NCI-H82 treated with DMSO at 0.1 percent for 48 hours (cell line): ENCODE results near the gene DTX3L.

Experiments used
- DNase-seq: peaks from one replicate; lab custom pipeline; 2025; ENCODE audit not compliant: unreplicated experiment; lab: John Stamatoyannopoulos, UW

The DTX3L gene

DNA sequence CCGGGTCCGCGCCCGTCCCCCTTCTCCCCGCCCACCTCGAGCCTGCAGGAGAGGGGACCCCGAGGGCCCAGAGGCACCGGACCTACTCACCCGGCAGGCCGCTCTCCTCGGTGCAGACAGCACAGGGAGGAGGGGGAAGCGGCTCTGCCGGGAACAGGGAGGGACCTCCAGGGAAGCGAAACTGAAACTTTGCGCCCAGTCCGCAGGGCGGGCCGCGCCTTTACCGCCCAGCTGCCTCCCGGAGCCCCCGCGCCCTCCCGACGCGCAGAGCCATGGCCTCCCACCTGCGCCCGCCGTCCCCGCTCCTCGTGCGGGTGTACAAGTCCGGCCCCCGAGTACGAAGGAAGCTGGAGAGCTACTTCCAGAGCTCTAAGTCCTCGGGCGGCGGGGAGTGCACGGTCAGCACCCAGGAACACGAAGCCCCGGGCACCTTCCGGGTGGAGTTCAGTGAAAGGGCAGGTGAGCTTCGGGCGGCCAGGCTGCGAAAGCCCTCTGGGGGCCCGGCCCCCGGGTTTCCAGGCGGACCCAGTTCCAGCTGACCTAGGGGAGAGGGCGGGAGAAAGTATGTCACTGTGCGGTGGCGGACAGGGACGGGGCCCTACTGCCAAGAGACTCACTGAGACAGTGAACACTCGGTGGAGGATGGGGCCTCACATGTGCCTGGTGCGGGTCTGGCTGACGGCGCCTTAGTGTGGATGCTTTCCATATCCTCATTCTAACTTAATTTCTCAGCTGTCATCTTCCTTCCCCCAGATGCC is at the start of gene DTX3L, which contains the start of gene PARP9:
TSS of gene DTX3L (plus strand) at position 184 of the 758 bp plus-strand sequence. CDS start at position 273, 89 bp downstream.
TSS of gene PARP9 (minus strand) at position 146 of the 758 bp plus-strand sequence. CDS start 4,680 bp downstream, outside the sequence.
- DNase-seq: no peak

DNA sequence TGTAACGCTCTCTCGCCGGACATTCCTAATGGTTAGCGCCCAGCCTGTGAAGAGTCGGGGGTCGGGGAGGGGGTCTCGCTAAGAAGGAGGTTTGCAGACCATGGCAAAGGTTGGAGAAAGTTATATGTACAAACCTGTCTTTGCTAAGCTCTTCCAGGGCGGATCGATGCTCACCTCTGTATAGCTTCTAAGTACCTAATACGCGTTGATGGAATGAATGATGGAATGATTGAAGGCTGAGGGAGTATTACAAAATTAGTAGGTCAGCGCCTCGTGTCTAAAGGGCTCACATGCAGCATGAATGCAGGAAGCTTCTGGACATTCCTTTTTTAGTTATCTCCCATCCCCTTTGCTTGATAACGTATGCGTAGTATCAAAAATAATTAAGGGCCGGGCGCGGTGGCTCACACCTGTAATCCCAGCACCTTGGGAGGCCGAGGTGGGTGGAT is 49.1 kb upstream of the DTX3L start:
- DNase-seq: no peak

DNA sequence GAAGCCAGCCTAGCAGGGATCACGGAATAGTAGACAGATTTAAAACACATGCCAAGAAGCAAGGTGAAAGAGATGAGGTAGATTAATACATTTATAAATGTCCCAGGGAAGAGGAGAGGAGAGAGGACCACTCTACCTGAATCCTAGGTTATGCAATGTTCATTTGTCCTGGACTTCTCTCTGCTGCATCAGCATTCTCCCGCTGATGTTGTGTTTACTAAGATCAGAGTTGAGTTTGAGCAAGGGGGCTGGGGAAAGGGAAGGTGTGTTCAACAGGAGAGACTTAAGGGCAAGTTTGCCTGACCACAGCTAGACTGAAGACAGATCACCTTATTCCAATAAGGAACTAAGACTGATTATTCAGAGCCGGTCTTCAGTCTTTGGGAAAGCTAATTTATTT is 48.3 kb upstream of the DTX3L start:
- no peak for DNase-seq

DNA sequence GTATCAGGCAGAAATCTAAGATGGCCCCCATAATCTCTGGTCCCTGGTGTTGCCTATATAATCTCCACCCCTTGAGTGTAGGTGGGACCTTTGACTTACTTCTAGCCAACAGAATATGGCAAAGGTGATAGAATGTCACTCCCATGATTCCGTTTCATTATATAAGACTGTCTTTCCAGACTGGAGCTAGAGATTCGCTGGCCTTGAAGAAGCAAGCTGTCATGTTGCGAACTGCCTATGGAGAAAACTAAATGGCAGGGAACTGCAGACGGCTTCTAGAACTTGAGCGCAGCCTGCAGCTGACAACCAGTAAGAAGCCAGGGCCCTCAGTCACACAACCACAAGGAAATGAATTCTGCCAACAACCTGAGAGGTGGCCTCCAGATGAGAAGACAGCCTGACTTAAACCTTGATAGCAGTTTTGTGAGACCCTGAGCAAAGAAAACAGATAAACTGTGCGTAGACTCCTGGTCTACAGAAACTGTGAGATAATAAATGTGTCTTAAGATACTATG is 47.2 kb upstream of the DTX3L start:
- DNase-seq: no peak

- no peak for DNase-seq
These were observed 44.4 kb upstream of the DTX3L start for GRCh38 chr3:122519693-122520092.

DNA sequence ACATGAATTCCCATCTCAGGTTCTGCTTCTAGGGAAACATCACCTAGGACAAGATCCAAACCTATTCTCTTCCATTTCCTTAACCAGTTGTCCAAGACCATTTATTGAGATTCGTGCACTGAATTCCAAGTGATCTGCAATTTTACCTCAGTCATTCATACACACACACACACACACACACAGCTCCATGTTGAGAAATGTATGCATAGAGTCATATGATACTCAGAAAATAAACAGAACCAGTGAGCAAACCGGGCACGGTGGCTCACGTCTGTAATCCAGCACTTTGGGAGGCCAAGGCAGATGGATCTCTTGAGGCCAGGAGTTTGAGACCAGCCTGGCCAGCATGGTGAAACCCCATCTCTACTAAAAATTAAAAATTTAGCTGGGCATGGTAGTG is 43.3 kb upstream of the DTX3L start:
- DNase-seq: no peak

DNA sequence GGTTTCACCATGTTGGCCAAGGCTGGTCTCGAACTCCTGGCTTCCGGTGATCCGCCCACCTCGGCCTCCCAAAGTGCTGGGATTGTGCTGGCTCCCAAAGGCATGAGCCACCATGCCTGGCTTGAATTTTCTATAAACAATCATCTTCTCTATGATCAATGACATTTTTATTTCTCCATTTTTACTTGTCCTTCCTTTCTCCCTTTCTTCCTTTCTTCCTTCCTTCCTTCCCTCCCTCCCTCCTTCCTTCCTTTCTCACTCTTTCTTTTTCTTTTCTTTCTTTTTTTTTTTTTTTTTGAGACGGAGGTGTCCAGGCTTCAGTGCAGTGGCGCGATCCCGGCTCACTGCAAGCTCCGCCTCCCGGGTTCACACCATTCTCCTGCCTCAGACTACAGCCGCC is 40.8 kb upstream of the DTX3L start:
- no peak for DNase-seq

- DNase-seq: no peak
These were observed 34.0 kb upstream of the DTX3L start for GRCh38 chr3:122530164-122530563.

- DNase-seq: no peak
These were observed 30.7 kb upstream of the DTX3L start for GRCh38 chr3:122533480-122533879.

- no peak for DNase-seq
These were observed 30.2 kb upstream of the DTX3L start for GRCh38 chr3:122533931-122534334.

GRCh38 chr3:122535964-122536631 is 28.0 kb upstream of the DTX3L start:
- no peak for DNase-seq

- no peak for DNase-seq
These were observed 27.5 kb upstream of the DTX3L start for GRCh38 chr3:122536632-122537001.

DNA sequence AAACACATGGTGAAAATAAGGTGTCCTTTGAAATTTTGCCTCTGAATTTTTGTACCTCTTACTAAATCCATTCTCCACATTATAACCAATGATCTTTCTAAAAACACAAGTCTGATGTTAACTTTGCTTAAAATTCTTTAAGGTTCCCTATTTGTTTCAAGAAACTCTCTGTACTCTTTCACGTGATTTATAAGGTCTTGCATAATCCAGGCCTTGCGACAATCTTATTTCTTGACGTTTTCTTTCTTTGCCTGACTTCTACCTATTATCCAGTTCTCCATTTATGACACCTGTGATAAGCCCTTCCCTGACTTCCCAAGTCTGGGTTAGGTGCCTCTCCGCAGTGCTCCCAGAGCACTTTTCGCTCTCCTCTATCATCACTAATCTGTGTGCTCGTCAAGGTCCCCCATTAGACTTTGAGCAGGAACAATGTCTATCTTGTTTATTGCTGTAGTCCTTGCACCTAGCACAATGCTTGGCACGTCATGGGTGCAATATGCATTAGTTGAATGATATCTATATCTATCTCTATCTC is 25.1 kb upstream of the DTX3L start:
- DNase-seq: no peak

- DNase-seq: no peak
These were observed 18.0 kb upstream of the DTX3L start for GRCh38 chr3:122546151-122546550.

DNA sequence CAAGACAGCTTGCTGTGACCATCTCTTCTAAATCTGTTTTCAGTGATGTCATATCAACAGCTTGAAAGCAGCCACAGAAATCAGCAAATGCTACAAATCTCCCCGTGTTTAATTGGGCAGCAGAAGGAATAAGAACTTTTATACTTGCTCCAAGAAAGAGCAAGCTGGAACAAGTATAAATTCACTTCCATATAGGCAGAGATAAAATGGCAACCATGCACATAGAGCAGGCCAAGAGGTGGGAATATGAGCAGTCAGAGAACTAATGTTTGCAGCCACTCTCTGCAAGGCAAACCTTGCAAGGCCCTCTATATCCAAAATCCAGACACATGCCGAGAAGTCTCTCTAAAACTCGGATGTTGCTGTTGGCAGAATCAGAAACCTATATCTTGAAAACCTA is 16.1 kb upstream of the DTX3L start:
- DNase-seq: no peak

DNA sequence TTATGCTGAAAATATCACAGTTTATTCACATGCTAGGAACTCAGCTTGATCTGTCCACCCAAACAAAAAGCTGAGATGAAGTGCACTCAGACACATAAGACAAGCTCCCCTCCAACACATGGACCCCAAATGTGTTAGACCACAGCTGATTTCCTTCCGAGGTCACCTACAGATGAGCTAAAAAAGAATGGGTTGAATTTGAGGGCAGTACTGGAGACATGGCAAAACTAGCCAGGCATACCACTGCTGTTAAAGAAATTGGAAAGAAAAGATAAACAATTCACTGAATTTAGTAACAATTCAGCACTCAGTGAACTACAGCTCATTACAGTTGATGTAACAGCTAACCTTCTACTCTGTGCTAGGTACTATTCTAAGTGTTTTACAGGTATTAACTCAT is 15.5 kb upstream of the DTX3L start:
- DNase-seq: no peak

DNA sequence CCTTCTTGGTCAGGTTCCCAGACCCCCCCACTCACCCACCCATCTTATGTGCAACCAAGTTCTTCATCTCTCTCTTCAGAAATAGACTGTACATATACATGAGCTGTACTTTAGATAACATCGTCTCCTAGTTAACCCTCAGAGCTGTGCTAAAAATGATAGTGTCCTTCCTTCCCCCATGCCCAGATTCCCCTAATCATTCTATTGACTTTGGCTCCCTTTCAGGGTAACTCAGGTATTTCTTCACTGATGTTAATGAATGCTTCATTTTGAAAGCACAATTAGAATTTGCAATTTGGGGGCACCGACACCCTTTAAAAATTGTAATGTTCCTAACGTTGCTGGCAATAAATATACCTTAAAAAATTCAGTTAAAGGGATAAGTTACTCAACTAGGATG is 11.0 kb upstream of the DTX3L start:
- no peak for DNase-seq

GRCh38 chr3:122555275-122556071 is 8.7 kb upstream of the DTX3L start:
- no peak for DNase-seq

GRCh38 chr3:122557356-122557755 is 6.8 kb upstream of the DTX3L start:
- no peak for DNase-seq

GRCh38 chr3:122558605-122559004 is 5.5 kb upstream of the DTX3L start:
- DNase-seq: no peak

DNA sequence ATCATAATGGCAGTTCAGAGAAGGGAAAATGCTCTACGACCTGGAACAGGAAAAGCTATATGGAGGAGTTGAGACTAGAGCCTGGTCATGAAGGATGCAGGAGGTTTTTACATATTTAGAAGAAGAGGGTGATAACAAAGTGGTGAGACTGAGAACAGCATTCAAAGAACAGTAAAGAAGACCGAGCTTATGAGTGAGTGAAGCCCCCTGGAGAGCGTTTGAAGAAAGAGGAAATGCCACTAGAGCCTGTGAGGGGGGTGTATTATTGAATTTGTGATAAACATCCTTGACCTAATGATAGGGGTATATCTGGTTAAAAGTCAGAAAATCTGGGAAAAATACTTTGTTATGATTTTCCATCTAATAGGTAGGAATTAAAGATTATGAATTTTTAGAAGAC is 4.2 kb upstream of the DTX3L start:
- DNase-seq: no peak
